GM18951 (cell line): Measurements from ENCODE around the gene FIP1L1.
"Not testable (repeated sequence)": the region's sequence is repeated elsewhere in the genome, so short reads cannot be mapped to it uniquely, and the experiment has no call there.

ENCODE experiments used
- POLR2A ChIP-seq: IDR thresholded peaks from 4 replicates; pipeline ENCODE4 v1.6.1; 2011; ENCODE audit warnings: mild to moderate bottlenecking; ENCODE audit not compliant: insufficient read length, insufficient read depth; ENCODE audit errors: extremely low read depth
- in situ Hi-C: fragments of 300-500 bp; cut with MboI; formaldehyde crosslinking; loops from one replicate; pipeline ENCODE4 v1.12.0; 2022; ENCODE audit warnings: low sequenced_read_pairs, mixed read lengths, inconsistent platforms; ENCODE audit not compliant: unreplicated experiment

The FIP1L1 gene

GRCh38 chr4:53365486-53366300 lies 11.7 kb upstream of the FIP1L1 start, which contains the start of gene SCFD2:
SCFD2 (minus strand) TSS chr4:53366061.
- peak; percentile 74 for TF ChIP-seq POLR2A
- in situ Hi-C loops: no loop called here

GRCh38 chr4:53366301-53366716 lies 11.1 kb upstream of the FIP1L1 start:
- no peak for TF ChIP-seq POLR2A
- in situ Hi-C loops: no loop called here

GRCh38 chr4:53367721-53368120 lies 9.7 kb upstream of the FIP1L1 start:
- in situ Hi-C loops: no loop called here
- TF ChIP-seq POLR2A: no peak

GRCh38 chr4:53371049-53371448 lies 6.4 kb upstream of the FIP1L1 start:
- TF ChIP-seq POLR2A: no peak
- in situ Hi-C loops: no loop called here

GRCh38 chr4:53371843-53372521 lies 5.5 kb upstream of the FIP1L1 start:
- in situ Hi-C loops: no loop called here
- TF ChIP-seq POLR2A: no peak

- in situ Hi-C loops: no loop called here
- no peak for TF ChIP-seq POLR2A
These were observed 2.6 kb upstream of the FIP1L1 start for GRCh38 chr4:53374777-53375258.

GRCh38 chr4:53376900-53377299 lies 541 bp upstream of the FIP1L1 start:
- in situ Hi-C loops: no loop called here

GRCh38 chr4:53378171-53378482 lies 686 bp downstream of the FIP1L1 start:
- TF ChIP-seq POLR2A: no peak
- in situ Hi-C loops: no loop called here

More at GRCh38 chr4:53376900-53377299, 541 bp upstream of the FIP1L1 start:
- TF ChIP-seq POLR2A: no peak

- TF ChIP-seq POLR2A: no peak
- in situ Hi-C loops: no loop called here
These were observed 2.8 kb downstream of the FIP1L1 start for GRCh38 chr4:53380221-53380620.

GRCh38 chr4:53409479-53409878 lies 32.0 kb downstream of the FIP1L1 start:
- in situ Hi-C loops: not testable (repeated sequence)

- no peak for TF ChIP-seq POLR2A
- in situ Hi-C loops: no loop called here
These were observed 41.8 kb downstream of the FIP1L1 start for GRCh38 chr4:53419208-53419607.

- in situ Hi-C loops: no loop called here
- no peak for TF ChIP-seq POLR2A
These were observed 44.4 kb downstream of the FIP1L1 start for GRCh38 chr4:53421791-53422190.

- no peak for TF ChIP-seq POLR2A
- in situ Hi-C loops: no loop called here
These were observed 44.9 kb downstream of the FIP1L1 start for GRCh38 chr4:53422367-53422766.

GRCh38 chr4:53424280-53424679 lies 46.8 kb downstream of the FIP1L1 start:
- in situ Hi-C loops: no loop called here
- TF ChIP-seq POLR2A: no peak
